ENCODE results near the gene ZNF140. TPM values are rescaled to one million over a fixed set of nuclear protein-coding genes. Genes with fewer than 3 reads are reported as not detected.

The ZNF140 gene
- total and polyA plus RNA-seq, 2 of the 13 experiments (the other 11 are each of a cell fraction or from before 2014, with no cell fraction given) = 8.7 to 13.5 TPM

GRCh38 chr12:133037207-133038005 is 43.3 kb upstream of the ZNF140 start, which contains the start of gene ZNF84 (continued):
- TF ChIP-seq ZNF329 (CRISPR knock-in tag; IDR thresholded peaks at IDR 0.05; ENCODE audit: low read depth) (peak; percentile 24; the same call in 1 of the 2 replicates), GABPB1 (CRISPR knock-in tag; IDR thresholded peaks at IDR 0.05) (peak; percentile 96), ZNF101 (CRISPR knock-in tag; IDR thresholded peaks at IDR 0.05; ENCODE audit: borderline replicate concordance, low read depth) (peak; percentile 87; the same call in 1 of the 2 replicates), KDM1A (CRISPR knock-in tag; IDR thresholded peaks at IDR 0.05) (no peak), SRF (IDR thresholded peaks at IDR 0.05; ENCODE audit: low read depth, low read length) (no peak), ZNF883 (CRISPR knock-in tag; IDR thresholded peaks at IDR 0.05; ENCODE audit: not compliant biosample characterization) (no peak), HCFC1 (IDR thresholded peaks at IDR 0.05; ENCODE audit: low read depth, low read length) (peak; percentile 87), ATF5 (CRISPR knock-in tag; IDR thresholded peaks at IDR 0.05; ENCODE audit: low read depth) (0 out of 2 replicates have a peak, but pooled peaks have one; percentile 67), ZNF124 (CRISPR knock-in tag; IDR thresholded peaks at IDR 0.05) (peak; percentile 87), CSRNP2 (CRISPR knock-in tag; conservative IDR thresholded peaks at IDR 0.05; ENCODE audit: low read depth) (0 out of 2 replicates have a peak, but pooled peaks have one; percentile 76), ZNF337 (CRISPR knock-in tag; IDR thresholded peaks at IDR 0.05; ENCODE audit: borderline replicate concordance, low read depth) (no peak), TBX2 (CRISPR knock-in tag; IDR thresholded peaks at IDR 0.05; ENCODE audit: borderline replicate concordance) (peak; percentile 79; the same call in 1 of the 2 replicates), ZBED4 (CRISPR knock-in tag; IDR thresholded peaks at IDR 0.05; ENCODE audit: borderline replicate concordance) (peak; percentile 94; the same call in 1 of the 2 replicates), ZNF207 (IDR thresholded peaks at IDR 0.05; ENCODE audit: borderline replicate concordance) (no peak), CENPX (CRISPR knock-in tag; IDR thresholded peaks at IDR 0.05) (no peak), ZNF773 (CRISPR knock-in tag; IDR thresholded peaks at IDR 0.05; ENCODE audit: borderline replicate concordance) (peak; percentile 37; the same call in 1 of the 2 replicates), MLX (CRISPR knock-in tag; IDR thresholded peaks at IDR 0.05) (peak; percentile 99), ZFP62 (CRISPR knock-in tag; IDR thresholded peaks at IDR 0.05) (no peak), RCOR2 (CRISPR knock-in tag; IDR thresholded peaks at IDR 0.05) (no peak), AGO1 (IDR thresholded peaks at IDR 0.05; ENCODE audit: low read depth, low read length, poor library complexity, severe bottlenecking) (no peak)

Measured in HepG2 (cell line).